Gastroesophageal sphincter (tissue), 4 donors: ENCODE data around the gene SRP68. TPM values are rescaled to one million over a fixed set of nuclear protein-coding genes. Genes with fewer than 3 reads are reported as not detected.

ENCODE experiments used
- ATAC-seq: fragments of 150-250 bp; one replicate; pipeline ENCODE4 v1.9.1; 2016; ENCODE audit warnings: mild to moderate bottlenecking, moderate library complexity
- H3K27ac ChIP-seq, 4 donors: fragments of 200-600 bp; sonication (generic) in 3 of 4; 1 replicate in 3 of 4; 2 replicates in 1 of 4; pipeline ENCODE4 v1.5.1; 2016 to 2019
- H3K27me3 ChIP-seq: fragments of 200-600 bp; sonication (generic); one replicate; pipeline ENCODE4 v1.5.1; 2019
- H3K36me3 ChIP-seq, 2 donors: fragments of 200-600 bp; sonication (generic); one replicate each; pipeline ENCODE4 v1.5.1; 2019; ENCODE audit warnings: control low read depth in 1 of 2
- H3K4me1 ChIP-seq, 3 donors: fragments of 200-600 bp; sonication (generic); 1 replicate in 2 of 3; 2 replicates in 1 of 3; pipeline ENCODE4 v1.5.1; 2016 to 2019; ENCODE audit warnings: control low read depth in 2 of 3
- H3K4me3 ChIP-seq, 2 donors: fragments of 200-600 bp; sonication (generic); one replicate each; pipeline ENCODE4 v1.5.1; 2019; ENCODE audit warnings: mild to moderate bottlenecking in 1 of 2, moderate library complexity in 1 of 2
- H3K9me3 ChIP-seq, 3 donors: fragments of 200-600 bp; sonication (generic); one replicate each; pipeline ENCODE4 v1.5.1; 2017 to 2019; ENCODE audit warnings: control low read depth in 2 of 3
- CTCF ChIP-seq, 4 experiments: fragments of 200-600 bp in 2 of 4; fragments of 450-650 bp in 2 of 4; sonication (generic) in 1 of 4; IDR thresholded peaks; one replicate each; pipeline ENCODE4 v1.5.1; 2017 to 2019; ENCODE audit warnings: antibody characterized with exemption in 4 of 4, mild to moderate bottlenecking in 2 of 4, moderate library complexity in 2 of 4
- EP300 ChIP-seq: sonication (generic); formaldehyde crosslinking; IDR thresholded peaks from one replicate; pipeline ENCODE4 v1.6.1; 2017; ENCODE audit warnings: antibody characterized with exemption, mild to moderate bottlenecking
- POLR2A ChIP-seq, 2 donors: fragments of 450-650 bp; IDR thresholded peaks; one replicate each; pipeline ENCODE4 v1.6.1; 2017; ENCODE audit warnings: antibody characterized with exemption in 2 of 2, mild to moderate bottlenecking in 2 of 2, moderate library complexity in 1 of 2
- POLR2AphosphoS5 ChIP-seq: sonication (generic); formaldehyde crosslinking; IDR thresholded peaks from one replicate; pipeline ENCODE4 v1.6.1; 2017; ENCODE audit warnings: antibody characterized with exemption
- WGBS, 2 donors: methylation state at CpG; one replicate each; pipeline ENCODE4 v1.1.5; 2018; ENCODE audit warnings: low coverage in 1 of 2; 5-methylcytosine and 5-hydroxymethylcytosine counted together
- total RNA-seq, 4 donors: library from RNA; depleted of rRNA; stranded (reverse); fragments of >200 nt; gene quantifications; one replicate each; pipeline ENCODE4 v1.1.0, GENCODE V29; 2016

The SRP68 gene
- total RNA-seq, 4 donors from 2014 or later: 43.0 to 63.8 (median 48.7) TPM

GRCh38 chr17:76082326-76083251 lies 10.3 kb upstream of the SRP68 start:
- no peak for ATAC-seq
- Histone ChIP-seq H3K27me3 (peaks cover 26% of the 10 kb centered on the region), H3K4me1 (peaks cover 0 to 20% (median 0%) of the 10 kb centered on the region in 3 donors), H3K9me3 (no peaks in the 10 kb centered on the region), H3K36me3 (peaks cover 0 to 56% of the 10 kb centered on the region in 2 donors), H3K27ac (no peak overlapping the region), H3K4me3 (no peak overlapping the region)
- TF ChIP-seq CTCF (IDR thresholded peaks at IDR 0.05): no peak
- WGBS, 2 donors: 77 to 80% methylated on average over 4 to 10 of the region's 20 CpGs

DNA sequence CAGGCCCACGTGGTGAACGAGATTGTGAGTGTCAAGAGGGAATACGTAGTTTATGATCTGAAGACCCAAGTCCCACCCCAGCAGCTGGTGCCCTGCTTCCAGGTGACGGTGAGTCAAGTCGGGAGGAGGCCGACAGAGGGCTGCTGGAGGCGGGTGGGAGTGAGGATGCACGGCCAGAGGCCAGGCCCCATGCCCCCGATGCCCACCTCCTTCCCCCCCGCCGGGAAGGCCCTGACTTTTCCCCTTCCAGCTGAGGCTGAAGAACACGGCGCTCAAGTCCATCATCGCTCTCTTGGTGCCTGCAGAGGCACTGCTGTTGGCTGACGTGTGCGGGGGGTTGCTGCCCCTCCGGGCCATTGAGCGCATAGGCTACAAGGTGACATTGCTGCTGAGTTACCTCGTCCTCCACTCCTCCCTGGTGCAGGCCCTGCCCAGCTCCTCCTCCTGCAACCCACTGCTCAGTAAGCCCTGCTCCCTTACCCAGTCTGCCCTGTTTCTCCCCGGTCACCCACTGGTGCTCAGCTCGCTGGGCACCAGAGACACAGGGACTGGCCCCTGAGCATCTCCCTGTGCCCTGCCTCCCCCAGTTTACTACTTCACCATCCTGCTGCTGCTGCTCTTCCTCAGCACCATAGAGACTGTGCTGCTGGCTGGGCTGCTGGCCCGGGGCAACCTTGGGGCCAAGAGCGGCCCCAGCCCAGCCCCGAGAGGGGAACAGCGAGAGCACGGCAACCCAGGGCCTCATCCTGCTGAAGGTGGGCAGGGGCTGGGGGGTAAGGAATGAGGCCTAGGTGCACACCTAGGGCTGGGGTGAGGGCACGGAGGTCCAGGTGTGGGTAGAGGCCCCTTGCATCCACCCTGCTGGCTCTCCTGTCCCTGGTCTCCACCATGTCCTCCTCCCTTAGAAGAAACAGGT lies 9.2 kb upstream of the SRP68 start:
- Histone ChIP-seq H3K27me3 (peaks cover 36% of the 10 kb centered on the region), H3K36me3 (peaks cover 0 to 46% of the 10 kb centered on the region in 2 donors), H3K9me3 (no peaks in the 10 kb centered on the region), H3K4me3 (no peak overlapping the region), H3K4me1 (peaks cover 0 to 29% (median 6%) of the 10 kb centered on the region in 3 donors), H3K27ac (no peak overlapping the region)
- 50 to 63% methylated on average over 2 to 10 of the region's 27 CpGs for WGBS, 2 donors
- TF ChIP-seq EP300 (no peak), POLR2AphosphoS5 (no peak), POLR2A (IDR thresholded peaks at IDR 0.05) (no peak), CTCF (IDR thresholded peaks at IDR 0.05) (no peak)
- ATAC-seq: no peak

- ATAC-seq: no peak
- 24 to 32% methylated on average over 4 of the region's 6 CpGs for WGBS, 2 donors
- Histone ChIP-seq H3K36me3 (peaks cover 0 to 38% of the 10 kb centered on the region in 2 donors), H3K4me3 (no peak overlapping the region), H3K27ac (no peak overlapping the region), H3K27me3 (peaks cover 44% of the 10 kb centered on the region), H3K9me3 (no peaks in the 10 kb centered on the region), H3K4me1 (peaks cover 0 to 36% (median 12%) of the 10 kb centered on the region in 3 donors)
- TF ChIP-seq POLR2AphosphoS5: no peak
- TF ChIP-seq CTCF (IDR thresholded peaks at IDR 0.05): no peak
- TF ChIP-seq EP300: no peak
- no peak for TF ChIP-seq POLR2A (IDR thresholded peaks at IDR 0.05)
Measured at GRCh38 chr17:76080768-76081287, 8.5 kb upstream of the SRP68 start.

- H3K4me1 ChIP-seq: peaks cover 0 to 43% (median 19%) of the 10 kb centered on the region in 3 donors
- H3K9me3 ChIP-seq: no peaks in the 10 kb centered on the region
- TF ChIP-seq POLR2A (IDR thresholded peaks at IDR 0.05): no peak
- TF ChIP-seq POLR2AphosphoS5: no peak
- no peak for TF ChIP-seq EP300
- TF ChIP-seq CTCF (IDR thresholded peaks at IDR 0.05): no peak
- H3K27me3 ChIP-seq: peaks cover 50% of the 10 kb centered on the region
- 0% methylated on average over 4 of the region's 23 CpGs; no CpG with 5 or more reads in 1 of the 2 donors for WGBS, 2 donors
- no peak overlapping the region for H3K27ac ChIP-seq
- peaks cover 0 to 32% of the 10 kb centered on the region in 2 donors for H3K36me3 ChIP-seq
- no peak for ATAC-seq
- H3K4me3 ChIP-seq: no peak overlapping the region
Measured at GRCh38 chr17:76079956-76080767, 7.8 kb upstream of the SRP68 start.
